ENCODE results near the gene CFB. TPM values are rescaled to one million over a fixed set of nuclear protein-coding genes. Genes with fewer than 3 reads are reported as not detected.

CFB gene
- total RNA-seq, 2 donors from 2014 or later, result 65.5 to 126 TPM

GRCh38 chr6:31920811-31921210 lies 25.1 kb upstream of the CFB start:
- H3K36me3 ChIP-seq, result no peaks in the 10 kb centered on the region
- no peak for TF ChIP-seq CTCF (IDR thresholded peaks at IDR 0.05)

DNA sequence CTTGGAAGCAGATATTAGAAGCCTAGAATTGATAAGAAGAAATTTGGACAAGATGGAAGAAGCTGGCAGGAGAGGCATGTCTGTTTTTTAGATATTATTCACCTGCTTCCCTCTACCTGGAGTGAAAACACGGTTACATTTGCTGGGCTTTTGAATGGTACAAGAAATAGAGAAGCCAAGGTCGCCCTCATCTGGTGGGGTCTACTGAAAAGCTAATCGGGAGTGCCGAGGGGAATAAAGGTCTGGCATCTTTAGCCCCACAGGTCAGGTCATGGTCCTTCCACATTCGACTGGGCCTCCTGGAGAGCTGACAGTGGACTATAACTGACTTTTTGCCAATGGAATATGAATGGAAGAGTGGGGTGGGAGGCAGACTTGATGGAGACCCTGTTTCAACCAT lies 23.0 kb upstream of the CFB start:
- no peak for TF ChIP-seq CTCF (IDR thresholded peaks at IDR 0.05)
- Histone ChIP-seq H3K4me1 (no peaks in the 10 kb centered on the region), H3K27me3 (no peaks in the 10 kb centered on the region), H3K36me3 (no peaks in the 10 kb centered on the region), H3K9me3 (no peaks in the 10 kb centered on the region), H3K4me3 (no peak overlapping the region), H3K27ac (no peak overlapping the region)
- no peak for DNase-seq (ENCODE audit: low spot score)

More at GRCh38 chr6:31920811-31921210, 25.1 kb upstream of the CFB start:
- DNase-seq (ENCODE audit: low spot score), result no peak
- Histone ChIP-seq H3K9me3 (no peaks in the 10 kb centered on the region), H3K4me3 (no peak overlapping the region), H3K4me1 (no peaks in the 10 kb centered on the region), H3K27me3 (no peaks in the 10 kb centered on the region), H3K27ac (no peak overlapping the region)

DNA sequence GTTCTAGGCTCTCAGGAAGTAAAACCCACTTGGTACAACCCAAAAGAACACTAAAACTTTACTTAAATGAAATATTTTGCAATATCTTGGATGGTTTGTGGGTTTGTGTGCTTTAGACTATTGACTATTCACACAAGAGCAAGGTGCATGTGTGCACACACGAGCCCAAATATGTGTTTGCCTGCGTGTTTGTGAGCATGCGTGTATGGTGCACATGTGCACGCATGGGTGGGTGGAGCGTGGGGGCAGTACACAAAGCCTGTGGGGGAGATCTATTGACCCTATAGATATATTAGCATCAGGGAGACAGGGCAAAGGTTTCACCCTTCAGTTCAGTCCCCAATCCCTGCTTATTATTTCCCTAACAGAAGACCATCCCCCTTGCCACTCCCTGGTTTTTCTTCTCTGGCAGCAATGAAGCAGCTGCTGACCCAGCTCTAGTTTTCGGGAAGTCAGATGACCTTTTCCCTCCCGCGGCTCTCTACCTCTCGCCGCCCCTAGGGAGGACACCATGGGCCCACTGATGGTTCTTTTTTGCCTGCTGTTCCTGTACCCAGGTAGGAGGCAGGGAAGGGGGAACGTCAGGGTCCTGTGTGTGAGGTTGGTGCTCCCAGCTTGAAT lies 18.5 kb upstream of the CFB start, which contains the start of gene C2:
Gene C2, plus strand, starts transcription at position 476 of the 621 bp plus-strand sequence. Its CDS starts 36 bp downstream, at position 512.
- no peaks in the 10 kb centered on the region for H3K36me3 ChIP-seq
- DNase-seq (ENCODE audit: low spot score), result no peak
- no peaks in the 10 kb centered on the region for H3K9me3 ChIP-seq
- no peak within 1 kb of the TSS for H3K27ac ChIP-seq
- H3K4me3 ChIP-seq, result peak within 1 kb of the TSS in 1 of 2 donors; percentile 16
- no peaks in the 10 kb centered on the region for H3K27me3 ChIP-seq
- no peaks in the 10 kb centered on the region for H3K4me1 ChIP-seq
- TF ChIP-seq CTCF (IDR thresholded peaks at IDR 0.05), result no peak

DNA sequence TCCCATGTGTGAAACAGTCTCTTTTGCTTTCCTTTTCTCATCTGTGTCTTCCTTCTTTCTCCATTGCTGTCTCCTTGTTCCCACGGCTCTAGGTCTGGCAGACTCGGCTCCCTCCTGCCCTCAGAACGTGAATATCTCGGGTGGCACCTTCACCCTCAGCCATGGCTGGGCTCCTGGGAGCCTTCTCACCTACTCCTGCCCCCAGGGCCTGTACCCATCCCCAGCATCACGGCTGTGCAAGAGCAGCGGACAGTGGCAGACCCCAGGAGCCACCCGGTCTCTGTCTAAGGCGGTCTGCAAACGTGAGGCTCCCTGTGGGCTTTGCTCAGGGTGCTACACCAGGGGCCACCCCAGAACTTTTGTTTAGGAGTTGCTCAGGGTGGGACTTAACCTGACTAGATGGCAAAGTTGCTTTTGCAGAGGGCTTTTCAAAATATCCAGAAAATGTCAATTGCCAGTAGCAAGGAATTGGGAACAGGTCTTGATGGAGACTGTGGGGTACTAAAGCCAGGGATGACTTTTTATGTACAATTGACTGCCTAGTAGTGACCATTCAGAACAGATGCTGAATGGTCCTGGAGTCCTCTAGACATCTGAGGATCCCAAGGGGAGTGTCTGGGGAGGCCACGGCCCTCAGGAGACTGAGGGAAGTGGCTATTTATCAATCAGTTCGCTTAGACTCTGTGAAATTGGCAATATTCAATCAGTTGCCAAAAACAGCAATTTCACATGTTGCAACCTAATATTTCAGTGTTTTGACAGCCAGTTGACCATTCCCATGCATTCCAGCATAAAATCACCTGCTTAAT lies 17.8 kb upstream of the CFB start:
- TF ChIP-seq CTCF (IDR thresholded peaks at IDR 0.05), result no peak
- Histone ChIP-seq H3K9me3 (no peaks in the 10 kb centered on the region), H3K27me3 (no peaks in the 10 kb centered on the region), H3K4me1 (no peaks in the 10 kb centered on the region), H3K36me3 (no peaks in the 10 kb centered on the region), H3K27ac (no peak overlapping the region), H3K4me3 (peak overlapping the region in 1 of 2 donors; percentile 16)
- no peak for DNase-seq (ENCODE audit: low spot score)

DNA sequence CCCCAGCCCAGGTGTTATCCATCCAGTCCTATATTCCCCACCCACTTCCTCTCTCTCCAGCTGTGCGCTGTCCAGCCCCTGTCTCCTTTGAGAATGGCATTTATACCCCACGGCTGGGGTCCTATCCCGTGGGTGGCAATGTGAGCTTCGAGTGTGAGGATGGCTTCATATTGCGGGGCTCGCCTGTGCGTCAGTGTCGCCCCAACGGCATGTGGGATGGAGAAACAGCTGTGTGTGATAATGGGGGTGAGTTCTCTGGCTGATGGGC lies 17.3 kb upstream of the CFB start:
- no peak for TF ChIP-seq CTCF (IDR thresholded peaks at IDR 0.05)
- Histone ChIP-seq H3K36me3 (no peaks in the 10 kb centered on the region), H3K9me3 (no peaks in the 10 kb centered on the region), H3K4me1 (no peaks in the 10 kb centered on the region), H3K27me3 (no peaks in the 10 kb centered on the region), H3K27ac (no peak overlapping the region), H3K4me3 (no peak overlapping the region)
- no peak for DNase-seq (ENCODE audit: low spot score)
